Stimulated activated CD8-positive, alpha-beta memory T cell treated with anti-CD3 and anti-CD28 coated beads, Interleukin-4, amount 100 ng/mL, for 48 hours (primary cell): Measurements from ENCODE around the gene COL19A1.
"Not testable (repeated sequence)": the region's sequence is repeated elsewhere in the genome, so short reads cannot be mapped to it uniquely, and the experiment has no call there.

Experiments used
- DNase-seq: peaks from one replicate; pipeline ENCODE4 v3.0.0-alpha.2; 2020

Gene COL19A1

GRCh38 chr6:69973763-69974162, 107.4 kb downstream of the COL19A1 start:
- DNase-seq: no peak

- no peak for DNase-seq
Observed at GRCh38 chr6:69974193-69974592, 107.8 kb downstream of the COL19A1 start.

DNA sequence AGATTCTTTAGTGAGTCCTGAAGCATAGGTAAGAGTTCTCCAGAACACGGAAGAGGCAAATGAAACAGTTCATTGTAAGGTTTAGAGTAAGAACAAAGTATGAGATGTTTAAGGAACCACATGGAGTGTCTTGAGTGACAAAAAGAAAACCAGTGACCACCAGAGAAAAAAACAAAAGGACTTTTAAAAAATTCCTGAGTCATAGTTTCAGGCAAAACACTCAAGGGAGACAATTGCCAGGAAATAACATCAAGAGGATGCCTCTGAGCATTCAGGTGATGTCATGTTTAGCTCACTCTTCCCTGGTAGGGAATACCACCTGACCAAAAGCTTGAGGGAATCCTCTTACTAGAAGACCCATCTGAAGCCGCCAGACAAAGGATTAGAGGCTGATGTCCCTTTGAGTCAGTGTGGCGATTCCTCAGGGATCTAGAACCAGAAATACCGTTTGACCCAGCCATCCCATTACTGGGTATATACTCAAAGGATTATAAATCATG, 110.3 kb downstream of the COL19A1 start:
- DNase-seq: no peak

- no peak for DNase-seq
Observed at GRCh38 chr6:69980624-69981023, 114.3 kb downstream of the COL19A1 start.

DNA sequence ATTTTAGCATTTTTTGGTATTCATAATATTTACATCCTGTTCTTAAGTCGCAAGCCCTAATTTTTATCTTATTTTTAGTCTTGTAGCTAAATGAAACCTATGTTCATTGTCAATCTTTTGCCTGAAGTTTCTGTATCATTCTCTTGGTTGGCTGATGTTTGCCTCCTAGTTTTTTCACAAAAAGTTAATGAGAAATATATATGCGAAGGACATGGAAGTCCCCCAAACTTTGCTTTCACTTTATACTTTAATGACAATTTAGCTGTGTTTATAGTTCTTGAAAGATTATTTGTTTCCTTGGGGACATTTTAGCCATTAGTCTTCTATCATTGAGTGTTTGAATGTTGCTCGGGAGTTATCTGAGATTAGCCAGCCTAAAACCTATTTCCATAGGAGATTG, 118.2 kb downstream of the COL19A1 start:
- DNase-seq: no peak

- no peak for DNase-seq
Observed at GRCh38 chr6:69985180-69985579, 118.8 kb downstream of the COL19A1 start.

GRCh38 chr6:69987550-69987949, 121.2 kb downstream of the COL19A1 start:
- no peak for DNase-seq

DNA sequence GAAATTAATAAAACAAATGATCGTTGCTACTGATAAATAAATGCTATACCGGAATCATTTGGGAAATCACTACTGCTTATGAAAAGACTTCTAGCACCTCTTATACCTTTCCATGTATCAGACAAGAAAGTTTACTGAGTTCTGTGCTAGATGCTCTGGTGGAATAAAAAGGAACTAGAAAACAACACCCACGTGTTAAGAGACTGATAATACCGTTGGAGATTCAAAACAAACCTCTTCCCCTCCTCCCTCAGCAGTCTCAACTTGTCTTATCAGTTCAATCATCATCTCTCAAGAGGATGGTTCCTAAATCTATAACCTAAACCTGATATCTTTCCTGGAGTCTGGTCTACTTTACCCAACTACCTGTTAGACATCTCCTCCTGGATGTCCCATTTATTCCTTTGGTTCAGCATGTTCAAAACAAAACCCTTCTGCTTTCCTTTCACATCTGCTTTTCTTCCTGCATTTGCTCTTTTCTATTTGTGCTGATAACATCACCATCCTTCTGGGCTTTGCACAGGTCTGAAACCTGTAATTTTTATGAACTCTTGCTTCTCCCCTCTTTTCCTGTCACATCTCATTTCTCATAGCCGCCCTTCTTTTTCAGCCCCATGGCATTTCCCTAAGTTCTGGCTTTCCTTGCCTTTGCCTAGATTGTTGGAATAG, 122.2 kb downstream of the COL19A1 start:
- no peak for DNase-seq

DNA sequence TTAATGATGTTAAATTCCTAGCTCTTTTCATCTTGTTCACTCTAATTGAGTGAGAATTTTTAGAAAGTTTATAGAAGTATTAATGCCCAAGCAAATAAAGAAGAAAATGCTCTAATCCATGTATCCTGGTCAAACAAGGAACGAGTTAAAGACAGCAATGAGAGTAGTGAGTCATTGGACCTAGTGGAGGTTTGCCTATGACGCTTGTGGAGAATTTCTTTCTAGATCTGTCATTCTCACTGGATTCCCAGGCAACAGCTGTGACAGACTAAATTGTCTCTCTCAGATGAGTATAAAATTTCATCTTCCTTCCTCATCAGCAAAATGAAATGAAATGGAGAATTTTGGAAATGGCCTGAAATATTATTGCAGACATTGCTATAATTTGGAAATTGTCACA, 127.9 kb downstream of the COL19A1 start:
- DNase-seq: no peak

- DNase-seq: no peak
Observed at GRCh38 chr6:70008189-70008588, 141.8 kb downstream of the COL19A1 start.

- not testable (repeated sequence) for DNase-seq
Observed at GRCh38 chr6:70010339-70010738, 144.0 kb downstream of the COL19A1 start.

DNA sequence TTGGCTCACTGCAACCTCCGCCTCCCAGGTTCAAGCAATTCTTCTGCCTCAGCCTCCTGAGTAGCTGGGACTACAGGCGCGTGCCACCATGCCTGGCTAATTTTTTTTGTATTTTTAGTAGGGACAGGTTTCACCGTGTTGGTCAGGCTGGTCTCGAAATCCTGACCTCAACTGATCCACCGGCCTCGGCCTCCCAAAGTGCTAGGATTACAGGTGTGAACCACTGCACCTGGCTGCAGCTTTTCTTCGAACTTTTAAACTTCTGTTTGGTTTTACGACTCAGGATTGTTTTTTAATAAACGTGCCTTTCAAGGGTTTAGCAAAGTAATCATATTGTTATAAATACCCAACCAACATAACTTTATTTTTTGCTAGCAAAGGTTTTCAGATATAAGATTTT, 156.8 kb downstream of the COL19A1 start:
- not testable (repeated sequence) for DNase-seq

- DNase-seq: no peak
Observed at GRCh38 chr6:70028246-70028645, 161.9 kb downstream of the COL19A1 start.

- no peak for DNase-seq
Observed at GRCh38 chr6:70028926-70029325, 162.6 kb downstream of the COL19A1 start.

DNA sequence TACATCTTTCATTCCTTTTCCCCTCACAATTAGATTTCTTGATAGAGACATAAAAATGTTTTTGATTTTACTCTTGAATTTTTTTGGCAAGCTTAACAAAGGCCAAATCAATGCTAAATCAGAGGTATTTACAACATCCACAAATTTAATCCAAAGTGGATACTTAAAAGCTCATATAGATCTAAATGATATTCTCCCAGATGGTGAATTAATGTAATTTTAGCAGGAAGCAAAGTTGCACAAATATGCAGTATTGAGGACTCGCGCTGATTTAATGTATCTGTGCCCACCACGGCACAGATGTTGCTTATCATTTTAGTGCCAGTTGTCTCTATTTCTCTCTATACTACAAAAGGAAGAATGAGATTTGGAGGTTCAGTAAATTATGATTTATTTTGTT, 167.4 kb downstream of the COL19A1 start:
- no peak for DNase-seq

DNA sequence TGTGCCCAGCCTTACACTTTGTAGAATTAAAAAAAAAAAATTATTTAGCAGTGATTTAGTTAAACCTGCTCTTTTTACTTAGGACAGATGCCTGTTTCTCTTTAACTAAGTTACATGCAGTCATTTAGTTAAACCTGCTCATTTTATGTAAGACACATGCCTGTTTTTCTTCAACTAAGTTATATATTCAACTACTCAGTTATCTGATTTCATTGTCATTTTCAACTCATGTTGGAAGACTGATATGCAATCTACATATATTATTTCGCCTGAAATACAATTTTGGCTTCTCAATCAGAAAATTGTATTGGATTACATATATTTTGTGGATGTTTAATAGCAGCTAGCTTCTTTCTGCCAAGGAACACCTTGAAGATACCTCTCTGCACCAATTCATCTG, 171.1 kb downstream of the COL19A1 start:
- no peak for DNase-seq

DNA sequence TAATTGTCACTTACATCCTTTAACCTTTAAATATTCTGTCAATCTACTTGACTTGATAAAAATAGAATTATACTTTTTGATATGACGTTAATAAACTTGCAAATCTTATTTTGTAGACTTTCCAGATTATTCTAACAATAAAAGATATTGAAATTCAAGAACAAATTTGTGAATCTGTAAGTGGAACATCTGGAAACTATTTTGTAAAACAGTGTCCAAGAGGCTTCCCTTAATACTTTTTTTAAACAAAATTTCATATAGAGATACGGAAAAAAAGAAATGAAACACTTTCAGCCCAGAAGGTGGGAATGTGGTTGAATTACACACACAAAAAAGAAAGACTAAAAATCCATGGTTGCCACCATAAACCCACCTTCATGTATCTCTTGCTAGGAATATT, 174.4 kb downstream of the COL19A1 start:
- no peak for DNase-seq

GRCh38 chr6:70041411-70041810, 175.1 kb downstream of the COL19A1 start:
- DNase-seq: no peak

DNA sequence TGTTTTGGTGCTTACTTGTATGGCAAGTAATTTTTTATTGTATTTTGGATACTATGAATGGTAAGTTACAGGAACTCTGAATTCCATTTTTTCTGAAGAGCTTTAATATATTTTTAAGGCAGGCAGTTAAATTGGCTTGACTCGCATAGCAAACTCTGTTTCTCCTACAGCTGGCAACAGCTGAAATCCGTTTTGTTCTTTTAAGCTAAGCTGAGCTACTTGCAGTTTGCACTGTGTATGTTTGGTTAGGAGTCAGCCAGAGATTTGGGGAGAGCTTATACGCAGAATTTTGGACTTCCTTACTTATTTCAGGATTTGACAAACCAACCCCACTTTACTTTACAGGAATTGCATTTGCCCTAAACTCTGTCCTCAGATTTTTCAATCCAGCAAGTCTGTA, 179.1 kb downstream of the COL19A1 start:
- DNase-seq: no peak

DNA sequence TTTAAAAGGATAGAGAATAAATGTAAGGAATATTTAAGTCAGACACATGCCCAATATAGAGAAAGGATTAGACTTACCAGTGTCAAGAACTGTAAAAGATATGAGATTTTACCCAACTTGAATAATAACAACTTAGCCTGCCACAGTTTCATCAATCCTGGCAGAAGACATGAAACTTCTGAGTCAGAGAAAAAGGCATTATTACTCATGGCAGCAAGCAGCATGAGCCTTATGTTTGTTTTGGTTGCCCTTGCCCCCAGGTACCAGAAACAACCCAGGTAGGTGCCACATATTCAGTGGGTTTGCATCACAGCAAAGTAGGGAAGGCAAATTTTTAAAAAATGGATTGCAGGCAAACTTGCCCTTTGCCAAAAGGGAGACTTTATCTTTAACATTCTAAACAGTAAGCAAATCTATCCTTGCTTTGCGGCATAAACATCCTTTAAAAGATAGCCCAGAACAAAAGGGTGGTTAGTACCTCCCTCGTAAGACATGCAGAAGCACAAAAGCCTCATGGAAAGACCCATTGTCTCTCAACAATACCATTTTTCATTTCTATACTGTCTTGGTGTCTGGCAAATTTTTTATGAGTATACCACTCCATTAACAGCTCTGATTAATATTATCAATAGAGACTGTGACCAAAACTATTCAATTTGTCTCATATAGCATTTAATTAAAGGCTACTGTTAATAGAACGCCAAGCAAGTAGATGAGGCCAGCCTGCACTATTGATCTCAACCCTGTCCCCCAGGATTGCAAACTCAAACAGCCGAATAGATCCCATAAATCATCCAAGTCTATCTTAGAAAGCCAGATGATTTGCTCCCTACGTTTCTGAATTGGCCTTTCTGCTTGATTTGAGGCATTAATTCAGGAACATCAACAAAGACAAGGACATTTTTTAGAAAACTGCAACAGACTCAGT, 185.1 kb downstream of the COL19A1 start:
- no peak for DNase-seq

DNA sequence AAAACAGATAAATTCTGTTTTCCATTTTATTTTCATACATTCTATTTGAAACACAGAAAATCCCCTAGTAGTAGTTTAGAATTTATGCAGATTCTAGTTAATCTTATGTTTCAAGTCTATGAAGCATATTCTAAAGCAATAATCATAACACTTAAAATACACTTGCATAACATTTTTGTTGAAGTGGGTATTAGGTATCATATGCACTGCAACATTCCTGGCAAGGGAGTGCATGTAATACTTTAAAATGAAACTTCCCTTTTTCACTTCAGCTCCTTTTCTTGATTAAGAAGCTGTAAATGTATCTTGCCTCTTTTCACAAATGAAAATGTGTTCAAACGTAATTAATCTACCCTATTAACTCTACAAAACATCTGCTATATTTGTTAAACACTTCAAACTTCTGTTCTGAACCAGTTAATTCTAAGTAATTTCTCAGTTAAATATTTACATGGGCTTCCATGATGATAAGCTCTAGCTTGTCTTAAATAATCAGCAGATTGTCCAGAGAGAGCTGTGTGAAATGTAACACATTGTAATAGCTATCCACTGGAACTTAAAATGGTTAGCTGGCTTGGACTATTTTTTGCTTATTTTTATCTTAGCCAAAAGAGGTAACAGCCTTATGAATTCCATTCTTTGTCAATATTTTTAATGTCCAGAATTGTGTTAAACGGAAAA, 192.8 kb downstream of the COL19A1 start:
- DNase-seq: no peak

- DNase-seq: no peak
Observed at GRCh38 chr6:70060680-70061079, 194.3 kb downstream of the COL19A1 start.

DNA sequence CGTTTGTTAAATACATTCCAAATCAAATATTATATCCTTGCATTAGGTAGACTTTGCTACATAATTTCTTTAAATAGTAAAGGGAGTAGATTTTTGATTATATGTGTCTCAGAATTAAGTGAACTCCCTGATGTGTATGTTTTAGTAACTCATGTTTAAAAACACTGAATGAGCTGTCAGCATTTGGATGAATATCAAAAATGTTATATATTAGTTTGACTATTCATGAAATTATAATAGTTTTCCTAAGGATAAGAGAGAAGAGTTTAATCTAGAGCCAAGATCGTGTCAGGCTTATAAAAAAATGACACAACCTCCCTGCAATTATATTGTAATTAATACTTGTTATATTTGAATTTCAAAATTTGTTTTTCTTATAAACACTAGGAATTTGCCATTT, 195.2 kb downstream of the COL19A1 start:
- DNase-seq: no peak

GRCh38 chr6:70062010-70062409, 195.7 kb downstream of the COL19A1 start:
- DNase-seq: no peak
